Urinary bladder (tissue), 4 donors: ENCODE data around the gene CDH3. TPM values are rescaled to one million over a fixed set of nuclear protein-coding genes. Genes with fewer than 3 reads are reported as not detected.

Source experiments
- DNase-seq: peaks from one replicate; pipeline ENCODE4 v3.0.0-alpha.2; 2015; ENCODE audit errors: extremely low spot score
- H3K27ac ChIP-seq: one replicate; pipeline ENCODE4 v1.5.1; 2013; ENCODE audit warnings: low read depth, mild to moderate bottlenecking, moderate library complexity
- H3K36me3 ChIP-seq: one replicate; pipeline ENCODE4 v1.6.1; 2013; ENCODE audit warnings: mild to moderate bottlenecking, moderate library complexity; ENCODE audit not compliant: insufficient read depth
- H3K4me1 ChIP-seq: one replicate; pipeline ENCODE4 v1.6.1; 2013; ENCODE audit warnings: mild to moderate bottlenecking, moderate library complexity; ENCODE audit not compliant: insufficient read depth
- H3K4me3 ChIP-seq: one replicate; pipeline ENCODE4 v1.5.1; 2013; ENCODE audit warnings: low read depth, low read length
- WGBS: extraction: QIAGEN DNeasy Blood & Tissue Kit; methylation state at CpG from one replicate; pipeline ENCODE4 v1.1.7; 2013; 5-methylcytosine and 5-hydroxymethylcytosine counted together
- polyA plus RNA-seq: library from polyadenylated mRNA; stranded (reverse); fragments of 200-250 nt; gene quantifications from one replicate; pipeline ENCODE4 v1.2.3, GENCODE V29; 2013
- total RNA-seq: library from RNA; depleted of rRNA; stranded (reverse); fragments of >200 nt; gene quantifications from one replicate; pipeline ENCODE4 v1.2.3, GENCODE V29; 2014
- donor health status: healthy with polysubstance abuse.
- donor health status: healthy.

CDH3 gene
- total and polyA plus RNA-seq, 2 donors, result 2.9 to 5.7 TPM

DNA sequence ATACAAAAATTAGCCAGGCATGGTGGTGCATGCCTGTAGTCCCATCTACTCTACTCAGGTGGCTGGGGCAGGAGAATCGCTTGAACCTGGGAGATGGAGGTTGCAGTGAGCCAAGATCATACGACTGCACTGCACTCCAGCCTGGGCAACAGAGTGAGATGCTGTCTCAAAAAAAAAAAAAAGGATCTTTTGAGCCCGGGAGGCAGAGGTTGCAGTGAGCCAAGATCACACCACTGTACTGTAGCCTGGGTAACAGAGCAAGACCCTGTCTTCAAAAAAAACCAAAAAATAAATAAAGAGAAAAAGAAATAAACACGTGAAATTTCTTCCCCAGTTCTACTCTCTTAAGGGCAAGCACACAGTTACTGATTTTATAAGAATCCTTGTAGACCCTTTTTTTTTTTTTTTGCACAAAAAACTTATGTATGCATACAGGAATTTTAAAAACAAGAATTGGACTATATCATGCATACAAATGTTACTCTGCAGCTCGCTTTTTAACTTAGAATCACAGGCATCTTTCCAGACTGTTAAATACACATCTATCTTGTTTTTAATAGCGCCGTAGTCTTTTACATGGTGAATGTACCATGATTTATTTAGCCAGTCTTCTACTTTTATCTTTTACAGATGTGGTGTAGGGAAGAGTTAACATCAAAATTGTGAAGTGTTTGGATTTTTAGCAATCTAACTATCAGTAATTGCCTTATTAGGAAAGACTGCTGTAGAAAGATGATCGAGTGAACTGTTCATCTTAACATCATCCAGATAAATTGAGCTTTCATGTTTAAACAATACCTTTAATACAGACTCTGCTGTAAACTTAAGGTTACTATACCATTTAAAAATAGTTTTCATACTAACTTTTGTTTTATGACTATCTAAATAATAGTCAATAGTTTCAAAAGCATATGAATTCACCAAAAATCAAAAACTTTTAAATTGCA is 14.6 kb downstream of the CDH3 start:
- H3K4me3 ChIP-seq, result no peak overlapping the region
- DNase-seq, result no peak
- 22% methylated on average over 8 of the region's 8 CpGs for WGBS
- H3K27ac ChIP-seq, result no peak overlapping the region
- no peaks in the 10 kb centered on the region for H3K4me1 ChIP-seq
- no peaks in the 10 kb centered on the region for H3K36me3 ChIP-seq

DNA sequence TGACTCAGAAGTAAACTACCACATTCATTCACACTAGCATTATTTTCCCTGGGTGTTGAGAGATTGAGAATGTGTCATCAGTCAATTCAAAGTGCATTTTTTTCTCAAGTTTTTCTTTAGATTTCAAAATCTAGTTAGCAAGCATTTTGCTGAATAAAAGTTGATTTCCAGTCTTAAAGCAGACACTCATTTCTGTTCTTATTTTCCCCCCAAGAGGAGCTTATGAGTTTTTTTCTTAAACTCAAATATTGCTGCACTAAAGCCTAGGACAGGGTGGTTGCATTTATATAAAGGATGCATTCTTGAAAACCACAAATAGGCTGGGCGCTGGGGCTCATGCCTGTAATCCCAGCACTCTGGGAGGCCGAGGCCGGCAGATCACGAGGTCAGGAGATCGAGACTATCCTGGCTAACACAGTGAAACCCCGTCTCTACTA is 15.3 kb downstream of the CDH3 start:
- Histone ChIP-seq H3K4me1 (no peaks in the 10 kb centered on the region), H3K27ac (no peak overlapping the region), H3K4me3 (no peak overlapping the region), H3K36me3 (no peaks in the 10 kb centered on the region)
- no peak for DNase-seq
- 51% methylated on average over 6 of the region's 6 CpGs for WGBS

DNA sequence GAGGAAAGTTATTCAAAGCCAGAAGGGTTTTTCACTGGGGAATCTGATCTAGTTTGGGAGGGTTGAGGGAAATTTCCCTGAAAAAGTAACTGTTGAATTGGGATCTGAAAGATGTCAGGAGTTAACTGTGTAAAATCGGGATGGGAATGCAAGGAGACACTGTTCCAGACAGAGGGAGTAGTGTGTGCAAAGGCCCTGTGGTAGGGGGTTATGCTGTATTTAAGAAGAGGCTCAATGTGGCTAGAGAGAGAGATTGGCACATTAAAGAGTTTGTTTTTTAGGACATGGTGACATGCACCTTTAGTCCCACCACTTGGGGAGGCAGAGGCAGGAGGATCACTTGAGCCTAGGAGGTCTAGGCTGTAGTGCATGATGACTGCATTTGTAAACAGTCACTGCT is 16.9 kb downstream of the CDH3 start:
- WGBS, result 94% methylated on average over 1 of the region's 1 CpG

DNA sequence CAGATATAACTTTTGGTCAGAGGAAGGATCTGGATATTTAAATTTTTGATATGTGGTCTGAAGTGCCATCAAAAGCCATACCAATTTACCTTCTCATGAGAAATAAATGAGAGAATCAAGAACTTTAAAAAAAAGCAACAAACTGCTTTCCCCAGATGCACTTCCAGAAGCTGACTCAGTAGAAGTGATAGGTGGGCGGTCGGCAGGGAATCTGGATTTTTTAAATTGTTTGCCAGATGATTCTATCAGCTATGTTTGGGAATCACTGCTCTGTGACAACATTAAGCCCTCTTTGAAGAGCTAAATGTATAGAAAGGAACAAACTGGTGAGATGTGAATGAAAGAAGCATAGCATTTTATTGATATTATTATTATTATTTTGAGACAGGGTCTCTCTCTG is 19.2 kb downstream of the CDH3 start:
- WGBS, result 73% methylated on average over 2 of the region's 2 CpGs
- Histone ChIP-seq H3K4me1 (no peaks in the 10 kb centered on the region), H3K4me3 (no peak overlapping the region), H3K27ac (no peak overlapping the region), H3K36me3 (no peaks in the 10 kb centered on the region)
- DNase-seq, result no peak

More for the DNA sequence above, 16.9 kb downstream of the CDH3 start:
- no peaks in the 10 kb centered on the region for H3K36me3 ChIP-seq
- H3K27ac ChIP-seq, result no peak overlapping the region
- DNase-seq, result no peak
- no peak overlapping the region for H3K4me3 ChIP-seq
- no peaks in the 10 kb centered on the region for H3K4me1 ChIP-seq

DNA sequence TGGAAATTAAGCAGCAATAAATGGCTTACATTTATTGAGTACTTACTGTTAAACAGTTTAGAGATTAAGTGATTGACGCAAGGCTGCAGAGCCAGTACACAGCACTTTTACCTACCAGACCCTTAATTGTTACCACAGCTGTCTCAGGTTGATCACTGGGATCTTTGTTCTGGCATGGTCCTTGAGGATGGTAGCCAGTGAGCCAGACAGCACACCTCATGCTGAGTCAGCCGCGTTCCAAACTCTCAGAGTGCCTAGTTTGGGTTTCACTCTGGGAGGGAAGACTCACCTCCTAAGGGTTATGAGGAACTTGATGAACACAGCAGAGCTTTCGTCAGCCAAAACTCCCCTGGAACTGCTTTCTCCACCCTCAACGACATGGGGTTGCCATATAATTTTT is 20.4 kb downstream of the CDH3 start:
- no peak overlapping the region for H3K27ac ChIP-seq
- 89% methylated on average over 5 of the region's 5 CpGs for WGBS

DNA sequence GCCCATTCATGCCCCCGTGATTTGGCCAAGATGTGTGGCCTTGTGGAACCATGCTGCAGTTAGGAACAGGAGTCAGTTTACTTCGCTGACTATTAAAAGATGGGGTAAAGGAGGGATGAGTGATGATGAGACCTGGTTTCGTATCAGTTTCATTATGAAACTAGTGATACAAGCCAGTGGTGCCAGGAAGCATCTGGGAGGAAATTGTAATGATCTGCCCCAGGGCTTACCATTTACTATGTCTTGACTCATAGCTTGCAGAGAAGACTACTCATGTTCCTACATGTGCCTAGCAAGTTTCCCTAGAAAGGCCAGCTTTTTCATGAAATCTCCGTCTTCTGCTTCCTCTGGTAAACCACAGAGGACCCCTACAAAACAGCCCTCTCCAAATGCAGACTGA is 23.2 kb downstream of the CDH3 start:
- 81% methylated on average over 4 of the region's 4 CpGs for WGBS
- Histone ChIP-seq H3K36me3 (no peaks in the 10 kb centered on the region), H3K4me1 (no peaks in the 10 kb centered on the region), H3K27ac (no peak overlapping the region), H3K4me3 (no peak overlapping the region)
- DNase-seq, result no peak

More for the DNA sequence above, 20.4 kb downstream of the CDH3 start:
- no peaks in the 10 kb centered on the region for H3K4me1 ChIP-seq
- no peak overlapping the region for H3K4me3 ChIP-seq
- DNase-seq, result no peak
- no peaks in the 10 kb centered on the region for H3K36me3 ChIP-seq

DNA sequence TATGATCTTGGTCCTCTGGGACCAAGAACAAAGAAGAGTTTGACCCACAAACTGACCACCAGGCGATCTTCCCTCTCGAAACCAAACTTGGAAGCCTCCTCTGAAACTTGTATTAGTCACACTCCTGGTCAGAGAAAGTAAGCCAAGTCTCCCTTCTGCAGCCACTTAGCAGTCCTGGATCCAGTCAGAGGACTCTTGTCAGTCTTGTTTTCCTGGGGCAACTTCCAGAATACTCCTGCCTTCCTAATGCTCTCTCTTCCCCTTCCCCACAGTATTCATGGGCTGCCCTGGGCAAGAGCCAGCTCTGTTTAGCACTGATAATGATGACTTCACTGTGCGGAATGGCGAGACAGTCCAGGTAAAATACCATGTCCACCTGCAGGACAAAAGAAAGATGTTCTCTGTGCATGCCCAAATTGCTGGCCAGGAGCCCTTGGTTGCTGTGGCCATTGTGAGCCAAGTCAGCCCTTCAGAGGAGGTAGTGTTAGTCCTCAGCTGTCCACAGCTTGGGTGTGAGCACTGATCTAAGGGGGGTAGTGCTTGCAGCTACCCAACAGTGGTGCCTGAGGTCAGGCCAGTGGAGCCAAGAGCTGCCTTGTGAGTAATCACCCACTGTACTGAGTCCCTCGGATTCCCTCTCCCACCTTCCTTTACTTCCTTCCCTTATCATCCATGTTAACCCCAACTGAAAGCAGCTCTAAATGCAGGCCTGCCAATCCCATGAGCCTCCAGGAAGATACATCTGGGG is 31.2 kb downstream of the CDH3 start:
- 79% methylated on average over 5 of the region's 5 CpGs for WGBS
- DNase-seq, result no peak
- no peaks in the 10 kb centered on the region for H3K4me1 ChIP-seq

DNA sequence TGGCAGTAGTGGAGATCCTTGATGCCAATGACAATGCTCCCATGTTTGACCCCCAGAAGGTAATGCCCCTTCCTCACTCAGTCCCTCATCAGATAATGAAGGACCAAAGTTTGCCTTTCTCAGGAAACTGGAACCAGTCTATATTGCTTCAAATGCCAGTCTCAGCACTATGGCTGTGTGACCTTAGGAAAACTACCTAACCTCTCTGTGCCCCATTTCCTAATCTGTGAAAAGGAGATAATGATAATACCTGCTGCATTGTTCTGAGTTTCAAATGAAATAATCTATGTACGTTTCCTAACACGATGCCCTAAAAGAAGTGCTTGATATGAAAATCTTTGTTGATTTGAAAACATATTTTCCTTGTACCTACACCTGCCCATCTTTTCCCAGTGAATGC is 35.9 kb downstream of the CDH3 start:
- no peak for DNase-seq
- WGBS, result 97% methylated on average over 2 of the region's 2 CpGs
- Histone ChIP-seq H3K4me1 (no peaks in the 10 kb centered on the region), H3K36me3 (no peaks in the 10 kb centered on the region), H3K27ac (no peak overlapping the region), H3K4me3 (no peak overlapping the region)

More for the DNA sequence above, 31.2 kb downstream of the CDH3 start:
- Histone ChIP-seq H3K36me3 (no peaks in the 10 kb centered on the region), H3K27ac (no peak overlapping the region), H3K4me3 (no peak overlapping the region)

DNA sequence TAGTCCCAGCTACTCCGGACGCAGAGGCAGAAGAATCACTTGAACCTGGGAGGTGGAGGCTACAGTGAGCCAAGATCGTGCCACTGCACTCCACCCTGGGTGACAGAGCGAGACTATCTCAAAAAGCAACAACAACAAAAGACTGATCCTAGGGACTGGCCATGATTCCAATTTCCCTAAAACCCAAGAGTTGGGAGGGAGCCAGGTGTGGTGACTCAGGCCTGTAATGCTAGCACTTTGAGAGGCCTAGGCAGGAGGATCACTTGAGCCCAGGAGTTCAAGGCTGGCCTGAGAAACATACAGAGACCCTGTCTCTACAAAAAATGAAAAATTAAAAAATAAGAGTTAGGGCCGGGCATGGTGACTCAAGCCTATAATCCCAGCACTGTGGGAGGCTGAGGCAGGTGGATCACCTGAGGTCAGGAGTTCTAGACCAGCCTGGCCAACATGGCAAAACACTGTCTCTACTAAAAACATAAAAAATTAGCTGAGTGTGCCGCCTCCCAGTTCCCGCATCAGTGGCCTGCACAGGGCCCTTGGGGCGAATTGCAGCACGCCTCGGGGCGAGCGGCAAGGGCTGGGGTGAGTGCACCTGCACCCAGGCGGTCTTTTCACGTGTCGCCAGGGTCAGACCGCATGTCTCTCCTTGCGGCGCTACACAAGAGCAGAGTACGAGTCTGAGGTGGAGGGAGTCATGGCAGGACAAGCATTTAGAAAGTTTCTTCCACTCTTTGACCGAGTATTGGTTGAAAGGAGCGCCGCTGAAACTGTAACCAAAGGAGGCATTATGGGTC is 40.8 kb downstream of the CDH3 start:
- WGBS, result 94% methylated on average over 22 of the region's 22 CpGs
- Histone ChIP-seq H3K36me3 (no peaks in the 10 kb centered on the region), H3K4me1 (no peaks in the 10 kb centered on the region), H3K27ac (no peak overlapping the region), H3K4me3 (no peak overlapping the region)
- no peak for DNase-seq

DNA sequence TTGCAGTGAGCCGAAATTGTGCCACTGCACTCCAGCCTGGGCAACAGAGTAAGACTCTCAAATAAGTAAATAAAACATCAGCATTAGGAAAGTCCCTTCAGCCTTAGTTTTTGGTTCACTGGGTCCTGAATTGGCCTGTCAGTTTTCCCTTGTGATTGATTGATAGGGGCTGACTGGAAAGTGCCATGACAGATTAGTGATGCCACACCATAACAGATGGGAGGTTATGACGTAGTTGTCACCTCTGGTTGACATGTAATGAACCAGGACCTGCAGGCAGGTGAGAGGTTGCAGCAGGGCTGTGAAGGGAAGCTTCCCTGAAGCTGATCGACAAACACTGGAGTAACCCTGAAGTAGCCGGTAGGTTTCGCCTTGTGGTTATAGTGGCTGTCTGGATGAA is 41.8 kb downstream of the CDH3 start:
- Histone ChIP-seq H3K4me1 (no peaks in the 10 kb centered on the region), H3K36me3 (no peaks in the 10 kb centered on the region), H3K27ac (no peak overlapping the region), H3K4me3 (no peak overlapping the region)
- WGBS, result 93% methylated on average over 5 of the region's 5 CpGs
- DNase-seq, result no peak

DNA sequence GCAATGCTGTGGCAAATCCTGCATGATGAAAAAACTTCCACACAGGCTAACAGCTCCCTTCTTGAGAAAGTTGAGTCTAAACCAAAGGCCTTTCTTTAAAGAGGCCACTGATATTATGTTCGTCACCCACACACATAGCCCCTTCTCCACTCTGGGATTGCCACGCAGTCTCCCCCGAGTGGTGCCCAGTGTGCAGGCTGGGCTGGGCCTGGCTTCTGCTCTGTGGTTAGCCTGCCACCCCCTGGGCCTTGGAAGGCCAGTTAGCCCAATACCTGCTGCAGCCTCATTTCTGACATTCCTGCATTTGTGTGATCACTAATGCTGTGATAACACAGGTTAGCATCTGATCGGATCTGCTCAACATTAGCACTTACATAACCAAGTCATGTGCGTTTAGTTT is 44.8 kb downstream of the CDH3 start:
- Histone ChIP-seq H3K4me3 (no peak overlapping the region), H3K27ac (no peak overlapping the region), H3K4me1 (no peaks in the 10 kb centered on the region), H3K36me3 (no peaks in the 10 kb centered on the region)
- WGBS, result 82% methylated on average over 5 of the region's 5 CpGs
- DNase-seq, result no peak

DNA sequence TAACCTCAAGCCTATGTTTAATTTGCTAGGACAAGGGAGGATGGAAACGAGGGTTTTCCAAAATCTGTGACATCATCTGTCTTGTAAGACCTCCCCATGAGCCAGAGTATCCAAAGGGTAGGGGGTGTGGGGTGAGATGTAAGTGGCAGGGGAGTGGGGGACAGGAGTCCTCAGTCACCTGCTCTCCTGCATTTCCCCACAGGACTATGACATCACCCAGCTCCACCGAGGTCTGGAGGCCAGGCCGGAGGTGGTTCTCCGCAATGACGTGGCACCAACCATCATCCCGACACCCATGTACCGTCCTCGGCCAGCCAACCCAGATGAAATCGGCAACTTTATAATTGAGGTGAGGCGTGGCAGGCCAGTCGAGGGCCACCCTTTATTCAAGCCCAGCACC is 50.5 kb downstream of the CDH3 start:
- 87% methylated on average over 11 of the region's 11 CpGs for WGBS
- Histone ChIP-seq H3K4me1 (no peaks in the 10 kb centered on the region), H3K27ac (no peak overlapping the region), H3K4me3 (no peak overlapping the region), H3K36me3 (no peaks in the 10 kb centered on the region)
- DNase-seq, result no peak

DNA sequence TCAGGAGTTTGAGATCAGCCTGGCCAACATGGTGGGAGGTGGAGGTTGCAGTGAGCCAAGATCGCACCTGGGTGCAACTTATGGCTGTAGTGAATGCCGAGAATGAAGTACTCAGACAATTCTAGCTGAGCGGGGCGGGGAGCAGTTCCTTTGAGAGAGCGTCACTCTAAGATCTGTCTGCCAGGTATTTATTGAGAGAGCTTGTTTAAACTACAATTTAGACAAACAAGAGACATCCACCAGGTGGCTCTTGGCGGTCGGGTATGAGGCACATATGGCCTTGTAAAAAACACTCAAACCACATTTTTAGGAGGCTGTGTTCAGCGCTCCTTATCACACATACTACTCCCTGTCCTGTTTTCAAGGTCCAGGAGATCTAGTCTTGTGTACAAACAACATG is 51.4 kb downstream of the CDH3 start:
- no peak overlapping the region for H3K4me3 ChIP-seq
- 74% methylated on average over 8 of the region's 8 CpGs for WGBS
- DNase-seq, result peak; percentile 10
- no peak overlapping the region for H3K27ac ChIP-seq
- no peaks in the 10 kb centered on the region for H3K4me1 ChIP-seq
- H3K36me3 ChIP-seq, result no peaks in the 10 kb centered on the region
